ENCODE measurements around the gene ADGRE2. TPM values are rescaled to one million over a fixed set of nuclear protein-coding genes. Genes with fewer than 3 reads are reported as not detected.

The ADGRE2 gene
- total RNA-seq, 1 experiment from 2014 or later = 1.2 TPM

- Histone ChIP-seq H4K91ac (ENCODE audit: insufficient read length, low read depth, low read length) (no peak overlapping the region), H3K4ac (ENCODE audit: low read depth, low read length) (no peak overlapping the region; the same call in 1 of the 2 replicates), H3K27me3 (ENCODE audit: insufficient read depth, low read length) (no peaks in the 10 kb centered on the region), H3K9ac (ENCODE audit: extremely low read depth, insufficient read length, low read length) (no peak overlapping the region), H2AK5ac (ENCODE audit: insufficient read length, low read length) (no peak overlapping the region), H3K27ac (ENCODE audit: insufficient read length, low read depth, low read length) (no peak overlapping the region), H2BK12ac (ENCODE audit: insufficient read length, low read depth, low read length) (no peak overlapping the region), H3K23ac (ENCODE audit: insufficient read length, low read depth, low read length) (no peak overlapping the region), H3T11ph (ENCODE audit: low read length) (no peak overlapping the region), H4K20me1 (ENCODE audit: control insufficient read depth, insufficient read depth, insufficient read length) (no peaks in the 10 kb centered on the region), H3K4me1 (ENCODE audit: insufficient read depth, low read length) (no peaks in the 10 kb centered on the region; the same call in 1 of the 2 replicates), H2BK20ac (ENCODE audit: low read depth, low read length, poor library complexity, severe bottlenecking) (no peak overlapping the region), H3K79me2 (ENCODE audit: insufficient read depth, low read length) (no peaks in the 10 kb centered on the region), H3K18ac (ENCODE audit: insufficient read length, low read depth, low read length) (peak overlapping the region; percentile 75), H4K8ac (replicated peaks; ENCODE audit: insufficient read length, low read depth, low read length) (no peak overlapping the region), H4K5ac (ENCODE audit: insufficient read length, low read depth, low read length) (no peak overlapping the region), H3K9me3 (ENCODE audit: control insufficient read depth, low read depth, low read length) (no peaks in the 10 kb centered on the region), H3K23me2 (ENCODE audit: insufficient read length, low read depth, low read length, poor library complexity, severe bottlenecking) (no peaks in the 10 kb centered on the region), H3K56ac (ENCODE audit: insufficient read length, low read depth, low read length) (no peak overlapping the region), H2BK120ac (ENCODE audit: low read depth, low read length, poor library complexity, severe bottlenecking) (peak overlapping the region; percentile 38), H3K14ac (ENCODE audit: insufficient read depth, low read length) (no peak overlapping the region; the same call in 1 of the 2 replicates), H2BK5ac (ENCODE audit: insufficient read length, low read length) (no peak overlapping the region), H2BK15ac (ENCODE audit: low read depth, low read length) (no peak overlapping the region), H3K4me2 (ENCODE audit: insufficient read depth, insufficient read length, low read length) (peak overlapping the region; percentile 24), H3K79me1 (ENCODE audit: insufficient read depth, low read depth, low read length, poor library complexity, severe bottlenecking) (no peaks in the 10 kb centered on the region), H2AFZ (ENCODE audit: low read length) (no peak overlapping the region)
- Mint-ChIP-seq H3K9me3 (peaks cover 21 to 59% of the 10 kb centered on the region in 2 experiments), H3K27me3 (ENCODE audit: low read depth) (no peaks in the 10 kb centered on the region; the same call in 1 of the 2 replicates), H3K4me3 (peak overlapping the region; percentile 54 to 59; a peak in 3 of 5 replicates), H3K27ac (peak overlapping the region; percentile 44 to 83 (median 76); a peak in 4 of 7 replicates), H3K36me3 (ENCODE audit: insufficient read depth in 1 of 3, low read depth in 3 of 3) (peaks cover 6 to 12% (median 6%) of the 10 kb centered on the region in 3 experiments), H3K4me1 (peaks cover 16 to 17% of the 10 kb centered on the region in 2 experiments)
- no peak for TF ChIP-seq CTCF (conservative IDR thresholded peaks at IDR 0.05)
- DNase-seq = peak; percentile 88
- WGBS (ENCODE audit: extremely low coverage, insufficient read length, low lambda C conversion rate) = no CpG with 5 or more reads among the region's 16 CpGs
Observed at GRCh38 chr19:14758816-14759215, 19.5 kb downstream of the ADGRE2 start.
